Neuronal stem cell (in vitro differentiated cells): ENCODE data around the gene PRPF6.

Experiments
- DNase-seq: peaks from one replicate; pipeline ENCODE4 v3.0.0-alpha.2; 2013; ENCODE audit warnings: low spot score
- H2AFZ ChIP-seq: one replicate; pipeline ENCODE4 v1.6.1; 2013; ENCODE audit warnings: mild to moderate bottlenecking, low read length, inconsistent platforms
- H2AK5ac ChIP-seq: 2 replicates; pipeline ENCODE4 v1.6.1; 2013; ENCODE audit warnings: low read depth, mild to moderate bottlenecking, inconsistent platforms, low read length, moderate library complexity, mixed read lengths
- H2BK120ac ChIP-seq: 2 replicates; pipeline ENCODE4 v1.6.1; 2013; ENCODE audit warnings: low read depth, mild to moderate bottlenecking, inconsistent platforms, low read length, moderate library complexity, mixed read lengths
- H2BK12ac ChIP-seq: one replicate; pipeline ENCODE4 v1.6.1; 2013; ENCODE audit warnings: low read length, inconsistent platforms
- H2BK15ac ChIP-seq: 2 replicates; pipeline ENCODE4 v1.6.1; 2013; ENCODE audit warnings: mild to moderate bottlenecking, low read length, inconsistent platforms, mixed read lengths
- H2BK5ac ChIP-seq: one replicate; pipeline ENCODE4 v1.6.1; 2013; ENCODE audit warnings: inconsistent platforms, mild to moderate bottlenecking, low read length, moderate library complexity
- H3K14ac ChIP-seq: one replicate; pipeline ENCODE4 v1.6.1; 2013; ENCODE audit warnings: low read length, inconsistent platforms
- H3K18ac ChIP-seq: 2 replicates; pipeline ENCODE4 v1.6.1; 2013; ENCODE audit warnings: low read length, inconsistent platforms
- H3K23ac ChIP-seq: 2 replicates; pipeline ENCODE4 v1.6.1; 2013; ENCODE audit warnings: low read depth, mild to moderate bottlenecking, mixed read lengths, low read length, inconsistent platforms; ENCODE audit not compliant: poor library complexity
- H3K27ac ChIP-seq: replicated peaks from 3 replicates; pipeline ENCODE4 v1.5.1; 2013; ENCODE audit warnings: low read length, inconsistent platforms
- H3K27me3 ChIP-seq, 3 experiments: 2 replicates each; pipeline ENCODE4 v1.6.1; 2013; ENCODE audit warnings: low read length in 3 of 3, mild to moderate bottlenecking in 2 of 3, inconsistent platforms in 1 of 3, low read depth in 1 of 3, mixed read lengths in 1 of 3, moderate library complexity in 1 of 3; ENCODE audit not compliant: control insufficient read depth in 3 of 3, insufficient read depth in 3 of 3
- H3K36me3 ChIP-seq, 2 donors: replicated peaks in 1 of 2; 2 replicates each; pipeline ENCODE4 v1.6.1; 2013; ENCODE audit warnings: low read length in 2 of 2; ENCODE audit not compliant: control insufficient read depth in 2 of 2, insufficient read depth in 2 of 2
- H3K4ac ChIP-seq: 2 replicates; pipeline ENCODE4 v1.6.1; 2013; ENCODE audit warnings: inconsistent platforms, mild to moderate bottlenecking, low read length, moderate library complexity
- H3K4me1 ChIP-seq, 2 donors: 1 replicate in 1 of 2; 2 replicates in 1 of 2; pipeline ENCODE4 v1.6.1; 2013; ENCODE audit warnings: low read length in 2 of 2, low read depth in 1 of 2; ENCODE audit not compliant: control insufficient read depth in 2 of 2, insufficient read depth in 1 of 2
- H3K4me2 ChIP-seq: one replicate; pipeline ENCODE4 v1.6.1; 2013; ENCODE audit warnings: mild to moderate bottlenecking, low read length, inconsistent platforms; ENCODE audit not compliant: insufficient read depth, poor library complexity, severe bottlenecking
- H3K4me3 ChIP-seq, 2 donors: 2 replicates each; pipeline ENCODE4 v1.5.1; 2013; ENCODE audit warnings: low read length in 2 of 2, mild to moderate bottlenecking in 2 of 2, inconsistent platforms in 1 of 2, moderate library complexity in 1 of 2
- H3K79me1 ChIP-seq: one replicate; pipeline ENCODE4 v1.6.1; 2013; ENCODE audit warnings: low read depth, mild to moderate bottlenecking, inconsistent platforms, low read length, moderate library complexity
- H3K9ac ChIP-seq: one replicate; pipeline ENCODE4 v1.6.1; 2013; ENCODE audit warnings: mild to moderate bottlenecking, low read depth, low read length, inconsistent platforms; ENCODE audit not compliant: poor library complexity
- H3K9me3 ChIP-seq, 2 donors: replicated peaks in 1 of 2; 2 replicates each; pipeline versions ENCODE3 to v1.6.1; 2013; ENCODE audit warnings: low read length in 2 of 2, mild to moderate bottlenecking in 2 of 2, inconsistent platforms in 1 of 2, low read depth in 1 of 2, mixed read lengths in 1 of 2, moderate library complexity in 1 of 2; ENCODE audit not compliant: control insufficient read depth in 2 of 2, insufficient read depth in 1 of 2
- H4K8ac ChIP-seq: one replicate; pipeline ENCODE4 v1.6.1; 2013; ENCODE audit warnings: low read depth, mild to moderate bottlenecking, inconsistent platforms, low read length, moderate library complexity
- H4K91ac ChIP-seq: one replicate; pipeline ENCODE4 v1.6.1; 2013; ENCODE audit warnings: low read length, low read depth, mild to moderate bottlenecking, inconsistent platforms; ENCODE audit not compliant: poor library complexity
- WGBS, 2 donors: extraction: QIAGEN DNeasy Blood & Tissue Kit; methylation state at CpG; one replicate each; pipeline ENCODE4 v1.1.7; 2013; ENCODE audit warnings: missing lambda C conversion rate in 2 of 2, mixed read lengths in 1 of 2; ENCODE audit not compliant: insufficient read length in 2 of 2, insufficient replicate concordance in 1 of 2; ENCODE audit errors: extremely low coverage in 2 of 2; 5-methylcytosine and 5-hydroxymethylcytosine counted together

PRPF6 gene

GRCh38 chr20:64025101-64025825, 44.3 kb downstream of the PRPF6 start:
- no peak for DNase-seq
- peaks cover 76 to 96% of the 10 kb centered on the region in 2 donors for H3K36me3 ChIP-seq
- no peak overlapping the region for H2AFZ ChIP-seq
- peak overlapping the region; percentile 56 for H3K14ac ChIP-seq
- peaks cover 25% of the 10 kb centered on the region for H3K79me1 ChIP-seq
- no peak overlapping the region for H2BK120ac ChIP-seq
- H3K9me3 ChIP-seq = peaks cover 0 to 3% of the 10 kb centered on the region in 2 donors
- H3K4me3 ChIP-seq = no peak overlapping the region
- H4K91ac ChIP-seq = no peak overlapping the region
- H3K18ac ChIP-seq = no peak overlapping the region
- H3K27ac ChIP-seq = no peak overlapping the region
- H3K4me2 ChIP-seq = no peak overlapping the region
- no CpG with 5 or more reads among the region's 18 CpGs for WGBS, 2 donors
- H3K23ac ChIP-seq = peak overlapping the region; percentile 73
- H2BK15ac ChIP-seq = peak overlapping the region; percentile 17
- no peaks in the 10 kb centered on the region for H3K4me1 ChIP-seq
- no peak overlapping the region for H2AK5ac ChIP-seq
- H4K8ac ChIP-seq = peak overlapping the region; percentile 17
- H3K9ac ChIP-seq = no peak overlapping the region
- H3K27me3 ChIP-seq = no peaks in the 10 kb centered on the region
- H3K4ac ChIP-seq = no peak overlapping the region
- no peak overlapping the region for H2BK12ac ChIP-seq
- no peak overlapping the region for H2BK5ac ChIP-seq

- Histone ChIP-seq H3K18ac (no peak overlapping the region), H3K4me3 (no peak overlapping the region), H3K79me1 (peaks cover 25% of the 10 kb centered on the region), H3K4ac (no peak overlapping the region), H3K14ac (no peak overlapping the region), H2BK5ac (no peak overlapping the region), H4K8ac (no peak overlapping the region), H3K9ac (no peak overlapping the region), H2BK12ac (no peak overlapping the region), H3K27me3 (no peaks in the 10 kb centered on the region), H3K36me3 (peaks cover 80 to 99% of the 10 kb centered on the region in 2 donors), H2BK120ac (no peak overlapping the region), H4K91ac (no peak overlapping the region), H3K4me2 (no peak overlapping the region), H2AK5ac (no peak overlapping the region), H2BK15ac (no peak overlapping the region), H3K9me3 (peaks cover 0 to 3% of the 10 kb centered on the region in 2 donors), H2AFZ (no peak overlapping the region), H3K4me1 (no peaks in the 10 kb centered on the region), H3K23ac (no peak overlapping the region), H3K27ac (no peak overlapping the region)
- DNase-seq = no peak
- no CpG with 5 or more reads among the region's 29 CpGs for WGBS, 2 donors
Measured at GRCh38 chr20:64025826-64026412, 45.0 kb downstream of the PRPF6 start.

GRCh38 chr20:64027981-64028685, 47.2 kb downstream of the PRPF6 start:
- peaks cover 72 to 94% of the 10 kb centered on the region in 2 donors for H3K36me3 ChIP-seq
- H2BK12ac ChIP-seq = no peak overlapping the region
- peaks cover 0 to 1% of the 10 kb centered on the region in 2 donors for H3K9me3 ChIP-seq
- H2BK5ac ChIP-seq = no peak overlapping the region
- no peak overlapping the region for H2AFZ ChIP-seq
- H3K4me3 ChIP-seq = no peak overlapping the region
- H3K18ac ChIP-seq = no peak overlapping the region
- no peak overlapping the region for H3K14ac ChIP-seq
- WGBS, 2 donors = no CpG with 5 or more reads among the region's 24 CpGs
- no peak overlapping the region for H3K4ac ChIP-seq
- H2BK120ac ChIP-seq = no peak overlapping the region
- H4K8ac ChIP-seq = no peak overlapping the region
- H3K27me3 ChIP-seq = no peaks in the 10 kb centered on the region
- no peaks in the 10 kb centered on the region for H3K4me1 ChIP-seq
- no peak overlapping the region for H2BK15ac ChIP-seq
- peak overlapping the region; percentile 11 for H3K4me2 ChIP-seq
- no peak overlapping the region for H3K27ac ChIP-seq
- H3K9ac ChIP-seq = no peak overlapping the region
- no peak overlapping the region for H2AK5ac ChIP-seq
- H3K79me1 ChIP-seq = peaks cover 15% of the 10 kb centered on the region
- no peak for DNase-seq
- H3K23ac ChIP-seq = no peak overlapping the region
- no peak overlapping the region for H4K91ac ChIP-seq
